ENCODE data around the gene UCP2.
A peak's percentile ranks its signal among the peaks of the same experiment; 100 is the strongest.

UCP2 gene

DNA sequence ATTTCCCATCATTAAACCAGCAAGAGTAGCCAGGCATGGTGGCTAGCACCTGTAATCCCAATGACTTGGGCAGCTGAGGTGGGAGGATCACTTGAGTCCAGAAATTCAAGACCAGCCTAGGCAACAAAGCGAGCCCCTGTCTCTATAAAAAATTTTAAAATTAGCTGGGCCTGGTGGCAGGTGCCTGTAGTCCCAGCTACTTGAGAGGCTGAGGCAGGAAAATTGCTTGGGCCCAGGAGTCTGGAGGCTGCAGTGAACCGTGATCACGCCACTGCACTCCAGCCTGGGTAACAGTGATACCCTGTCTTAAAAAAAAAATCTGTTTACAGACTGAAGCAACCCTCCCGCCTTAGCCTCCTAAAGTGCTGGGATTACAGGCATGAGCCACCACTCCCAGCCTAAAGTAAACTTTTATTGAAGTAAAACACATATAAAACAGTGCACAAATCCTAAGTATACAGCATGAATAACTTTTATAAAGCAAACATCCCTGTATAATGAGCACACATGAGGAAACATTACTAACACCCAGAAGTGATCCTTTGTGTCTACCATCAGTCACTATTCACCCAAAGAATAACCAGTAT is 13.6 kb upstream of the UCP2 start:
- TF ChIP-seq, protein P1, sequence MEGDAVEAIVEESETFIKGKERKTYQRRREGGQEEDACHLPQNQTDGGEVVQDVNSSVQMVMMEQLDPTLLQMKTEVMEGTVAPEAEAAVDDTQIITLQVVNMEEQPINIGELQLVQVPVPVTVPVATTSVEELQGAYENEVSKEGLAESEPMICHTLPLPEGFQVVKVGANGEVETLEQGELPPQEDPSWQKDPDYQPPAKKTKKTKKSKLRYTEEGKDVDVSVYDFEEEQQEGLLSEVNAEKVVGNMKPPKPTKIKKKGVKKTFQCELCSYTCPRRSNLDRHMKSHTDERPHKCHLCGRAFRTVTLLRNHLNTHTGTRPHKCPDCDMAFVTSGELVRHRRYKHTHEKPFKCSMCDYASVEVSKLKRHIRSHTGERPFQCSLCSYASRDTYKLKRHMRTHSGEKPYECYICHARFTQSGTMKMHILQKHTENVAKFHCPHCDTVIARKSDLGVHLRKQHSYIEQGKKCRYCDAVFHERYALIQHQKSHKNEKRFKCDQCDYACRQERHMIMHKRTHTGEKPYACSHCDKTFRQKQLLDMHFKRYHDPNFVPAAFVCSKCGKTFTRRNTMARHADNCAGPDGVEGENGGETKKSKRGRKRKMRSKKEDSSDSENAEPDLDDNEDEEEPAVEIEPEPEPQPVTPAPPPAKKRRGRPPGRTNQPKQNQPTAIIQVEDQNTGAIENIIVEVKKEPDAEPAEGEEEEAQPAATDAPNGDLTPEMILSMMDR (IDR thresholded peaks at IDR 0.05; ENCODE audit: control extremely low read depth, extremely low read depth, low read depth, missing control alignments) = no peak
- no peak for DNase-seq (ENCODE audit: extremely low spot score)
- ChIA-PET CTCF (interaction anchor here (1.2 to 1.6 kb wide), 4 partner anchors 12 to 259 kb away, joined by 3 to 5 read pairs (median 4); partner anchors contain the start of genes UCP2 and UCP3), POLR2A (interaction anchor here (1.3 to 3.1 kb wide), 3 partner anchors 15 to 16 kb away, joined by 4 to 21 read pairs (median 13); partner anchors contain the start of gene UCP2)

DNA sequence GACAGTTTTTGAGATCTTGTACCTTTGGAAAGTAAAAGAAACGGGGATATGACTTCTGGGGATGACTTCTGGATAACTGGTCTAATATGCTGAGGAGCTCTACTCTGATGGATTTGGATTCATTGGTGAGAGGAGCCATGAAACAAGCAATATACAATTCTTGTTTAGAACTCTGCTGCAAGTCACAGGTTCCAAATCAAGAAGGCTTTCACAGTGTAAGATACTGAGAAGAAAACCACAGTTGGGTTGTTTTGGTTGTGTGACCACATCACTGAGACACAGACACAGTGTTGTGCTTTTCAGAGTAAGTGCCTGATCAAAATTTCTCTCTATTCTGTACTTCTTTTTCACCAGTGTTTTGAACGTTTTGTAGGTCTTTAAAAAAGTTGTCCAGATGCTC is 13.1 kb upstream of the UCP2 start:
- ChIA-PET CTCF (interaction anchor here (1.2 to 2.3 kb wide), 4 partner anchors 9 to 20 kb away, joined by 3 to 5 read pairs (median 4); partner anchors contain the start of gene UCP2), POLR2A (interaction anchor here (3.1 kb wide), 1 partner anchor 15 kb away, joined by 21 read pairs; the partner anchor contains the start of gene UCP2)
- TF ChIP-seq, protein P1 (IDR thresholded peaks at IDR 0.05; ENCODE audit: control extremely low read depth, extremely low read depth, low read depth, missing control alignments) = no peak
- DNase-seq (ENCODE audit: extremely low spot score) = no peak

DNA sequence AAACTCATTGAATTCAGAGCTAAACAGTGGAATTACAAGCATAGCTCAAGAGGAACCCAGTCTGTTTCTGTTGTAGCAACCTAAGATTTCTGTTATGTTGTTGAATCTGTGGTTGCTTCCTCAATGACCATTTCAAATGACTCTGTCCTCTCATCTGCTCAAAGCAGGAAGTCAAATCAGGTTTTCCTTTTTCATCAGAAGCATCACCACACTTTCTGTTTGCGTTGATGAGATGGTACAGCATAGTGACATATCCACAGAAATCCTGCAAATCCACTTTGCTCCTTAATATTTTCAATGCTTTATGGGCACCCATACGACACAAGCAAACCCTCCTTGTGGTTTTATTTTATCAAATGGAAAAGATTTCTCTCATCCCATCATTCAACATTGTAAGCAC is 12.6 kb upstream of the UCP2 start:
- ChIA-PET POLR2A (interaction anchor here (3.1 kb wide), 1 partner anchor 14 kb away, joined by 21 read pairs; the partner anchor contains the start of gene UCP2), CTCF (interaction anchor here (1.2 to 2.3 kb wide), 3 partner anchors 9 to 20 kb away, joined by 3 to 5 read pairs (median 5); partner anchors contain the start of gene UCP2)
- TF ChIP-seq, protein P1 (IDR thresholded peaks at IDR 0.05; ENCODE audit: control extremely low read depth, extremely low read depth, low read depth, missing control alignments) = no peak
- DNase-seq (ENCODE audit: extremely low spot score) = no peak

DNA sequence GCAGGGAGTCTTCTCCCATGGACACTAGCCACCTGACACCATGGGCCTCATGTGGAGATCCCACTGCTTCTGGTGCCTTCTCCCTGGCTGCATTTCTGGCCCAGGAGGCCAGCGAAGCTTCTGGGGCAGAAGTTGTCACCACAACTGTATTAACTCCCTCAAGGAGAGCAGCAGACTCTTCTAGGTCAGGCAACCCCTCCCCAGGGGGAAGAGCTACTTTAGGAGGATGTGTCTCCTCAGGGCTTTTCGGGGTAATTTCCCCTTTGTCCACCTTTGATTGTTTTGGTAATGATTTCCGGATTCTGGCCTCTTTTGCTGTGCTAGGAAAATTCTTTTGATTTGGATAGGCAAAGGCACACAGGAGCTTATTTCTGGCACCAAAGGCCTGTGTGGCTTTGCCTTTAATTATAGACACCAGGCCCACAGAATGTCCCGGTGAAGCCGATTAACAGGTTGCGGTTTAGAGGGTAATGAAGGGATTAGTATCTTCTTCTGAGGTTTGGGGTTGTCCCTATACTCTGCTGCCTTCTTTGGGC is 8.9 kb upstream of the UCP2 start:
- TF ChIP-seq, protein P1 (IDR thresholded peaks at IDR 0.05; ENCODE audit: control extremely low read depth, extremely low read depth, low read depth, missing control alignments) = no peak
- CTCF ChIA-PET = interaction anchor here (0.8 to 2.2 kb wide), 4 partner anchors 13 to 37 kb away, joined by 3 to 6 read pairs (median 4); no protein-coding TSS in a partner anchor
- POLR2A ChIA-PET = interaction anchor here (1.0 kb wide), 2 partner anchors 9 to 12 kb away, joined by 5 to 6 read pairs; partner anchors contain the start of gene UCP2
- no peak for DNase-seq (ENCODE audit: extremely low spot score)

DNA sequence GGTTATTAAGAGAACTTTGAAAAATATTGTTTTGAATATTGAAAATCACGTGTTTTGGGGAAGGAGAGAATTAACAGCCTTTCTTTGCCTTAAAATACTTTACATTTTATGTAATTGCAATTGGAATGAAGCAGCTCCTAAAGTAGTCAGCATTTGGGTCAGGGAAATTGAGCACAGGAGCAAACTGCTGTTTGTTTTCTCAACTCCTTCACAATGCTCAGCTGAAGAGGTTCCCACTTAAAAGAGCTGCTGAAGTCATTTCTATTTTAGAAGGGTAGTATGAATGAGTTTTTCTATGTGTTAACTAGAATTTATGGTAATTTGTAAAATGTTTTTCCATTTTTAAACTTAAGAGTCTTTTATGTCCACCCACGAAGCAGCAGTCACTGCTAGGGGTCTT is 8.1 kb upstream of the UCP2 start:
- no peak for DNase-seq (ENCODE audit: extremely low spot score)
- TF ChIP-seq, protein P1 (IDR thresholded peaks at IDR 0.05; ENCODE audit: control extremely low read depth, extremely low read depth, low read depth, missing control alignments) = no peak
- ChIA-PET POLR2A (no interaction called here), CTCF (interaction anchor here (1.4 to 2.2 kb wide), 4 partner anchors 10 to 180 kb away, joined by 3 to 8 read pairs (median 4); partner anchors contain the start of genes C2CD3 and PPME1)

DNA sequence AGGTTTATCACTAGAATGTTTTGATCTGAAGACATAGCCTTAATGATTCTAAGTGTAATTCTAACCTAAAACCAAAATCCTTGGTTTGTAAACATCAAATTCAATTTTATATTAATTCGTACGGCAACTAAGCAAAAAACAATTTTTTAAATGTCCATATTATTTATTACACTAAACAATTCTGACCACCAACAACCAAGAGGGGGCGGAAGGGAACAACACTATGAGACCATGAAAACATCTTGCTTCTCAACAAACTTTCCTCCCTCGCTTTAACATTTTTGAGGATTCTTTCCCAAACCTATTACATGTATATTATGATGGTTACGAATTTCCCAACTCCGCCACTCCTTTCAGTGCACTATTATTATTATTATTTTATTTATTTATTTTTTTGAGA is 6.5 kb upstream of the UCP2 start:
- ChIA-PET POLR2A (no interaction called here), CTCF (interaction anchor here (1.6 to 2.2 kb wide), 2 partner anchors 9 to 11 kb away, joined by 6 read pairs; no protein-coding TSS in a partner anchor)
- no peak for DNase-seq (ENCODE audit: extremely low spot score)
- TF ChIP-seq, protein P1 (IDR thresholded peaks at IDR 0.05; ENCODE audit: control extremely low read depth, extremely low read depth, low read depth, missing control alignments) = peak; percentile 7
